ENCODE measurements around the gene UST. TPM values are rescaled to one million over a fixed set of nuclear protein-coding genes. Genes with fewer than 3 reads are reported as not detected.
"Not testable (repeated sequence)": the region's sequence is repeated elsewhere in the genome, so short reads cannot be mapped to it uniquely, and the experiment has no call there.

UST gene
- total RNA-seq, 1 donor from 2014 or later: 5.2 TPM

- Histone ChIP-seq H3K27me3 (ENCODE audit: control insufficient read depth, insufficient read depth, low read length) (no peaks in the 10 kb centered on the region), H3K4me3 (ENCODE audit: low read depth, low read length) (no peak overlapping the region), H3K36me3 (ENCODE audit: control insufficient read depth, insufficient read depth, low read length) (no peaks in the 10 kb centered on the region)
- TF ChIP-seq, protein P1, sequence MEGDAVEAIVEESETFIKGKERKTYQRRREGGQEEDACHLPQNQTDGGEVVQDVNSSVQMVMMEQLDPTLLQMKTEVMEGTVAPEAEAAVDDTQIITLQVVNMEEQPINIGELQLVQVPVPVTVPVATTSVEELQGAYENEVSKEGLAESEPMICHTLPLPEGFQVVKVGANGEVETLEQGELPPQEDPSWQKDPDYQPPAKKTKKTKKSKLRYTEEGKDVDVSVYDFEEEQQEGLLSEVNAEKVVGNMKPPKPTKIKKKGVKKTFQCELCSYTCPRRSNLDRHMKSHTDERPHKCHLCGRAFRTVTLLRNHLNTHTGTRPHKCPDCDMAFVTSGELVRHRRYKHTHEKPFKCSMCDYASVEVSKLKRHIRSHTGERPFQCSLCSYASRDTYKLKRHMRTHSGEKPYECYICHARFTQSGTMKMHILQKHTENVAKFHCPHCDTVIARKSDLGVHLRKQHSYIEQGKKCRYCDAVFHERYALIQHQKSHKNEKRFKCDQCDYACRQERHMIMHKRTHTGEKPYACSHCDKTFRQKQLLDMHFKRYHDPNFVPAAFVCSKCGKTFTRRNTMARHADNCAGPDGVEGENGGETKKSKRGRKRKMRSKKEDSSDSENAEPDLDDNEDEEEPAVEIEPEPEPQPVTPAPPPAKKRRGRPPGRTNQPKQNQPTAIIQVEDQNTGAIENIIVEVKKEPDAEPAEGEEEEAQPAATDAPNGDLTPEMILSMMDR (IDR thresholded peaks at IDR 0.05; ENCODE audit: insufficient read depth, low read length, poor library complexity, severe bottlenecking): no peak
- DNase-seq (ENCODE audit: low read depth): no peak
Observed at GRCh38 chr6:148761527-148762011, 14.7 kb downstream of the UST start.

GRCh38 chr6:148762231-148762630, 15.4 kb downstream of the UST start:
- Histone ChIP-seq H3K36me3 (ENCODE audit: control insufficient read depth, insufficient read depth, low read length) (no peaks in the 10 kb centered on the region), H3K27me3 (ENCODE audit: control insufficient read depth, insufficient read depth, low read length) (no peaks in the 10 kb centered on the region), H3K4me3 (ENCODE audit: low read depth, low read length) (no peak overlapping the region)
- TF ChIP-seq, protein P1 (IDR thresholded peaks at IDR 0.05; ENCODE audit: insufficient read depth, low read length, poor library complexity, severe bottlenecking): no peak
- DNase-seq (ENCODE audit: low read depth): no peak

GRCh38 chr6:148764259-148765020, 17.6 kb downstream of the UST start:
- H3K4me3 ChIP-seq (ENCODE audit: low read depth, low read length); H3K36me3 ChIP-seq (ENCODE audit: control insufficient read depth, insufficient read depth, low read length); H3K27me3 ChIP-seq (ENCODE audit: control insufficient read depth, insufficient read depth, low read length); DNase-seq (ENCODE audit: low read depth): not testable (repeated sequence)

DNA sequence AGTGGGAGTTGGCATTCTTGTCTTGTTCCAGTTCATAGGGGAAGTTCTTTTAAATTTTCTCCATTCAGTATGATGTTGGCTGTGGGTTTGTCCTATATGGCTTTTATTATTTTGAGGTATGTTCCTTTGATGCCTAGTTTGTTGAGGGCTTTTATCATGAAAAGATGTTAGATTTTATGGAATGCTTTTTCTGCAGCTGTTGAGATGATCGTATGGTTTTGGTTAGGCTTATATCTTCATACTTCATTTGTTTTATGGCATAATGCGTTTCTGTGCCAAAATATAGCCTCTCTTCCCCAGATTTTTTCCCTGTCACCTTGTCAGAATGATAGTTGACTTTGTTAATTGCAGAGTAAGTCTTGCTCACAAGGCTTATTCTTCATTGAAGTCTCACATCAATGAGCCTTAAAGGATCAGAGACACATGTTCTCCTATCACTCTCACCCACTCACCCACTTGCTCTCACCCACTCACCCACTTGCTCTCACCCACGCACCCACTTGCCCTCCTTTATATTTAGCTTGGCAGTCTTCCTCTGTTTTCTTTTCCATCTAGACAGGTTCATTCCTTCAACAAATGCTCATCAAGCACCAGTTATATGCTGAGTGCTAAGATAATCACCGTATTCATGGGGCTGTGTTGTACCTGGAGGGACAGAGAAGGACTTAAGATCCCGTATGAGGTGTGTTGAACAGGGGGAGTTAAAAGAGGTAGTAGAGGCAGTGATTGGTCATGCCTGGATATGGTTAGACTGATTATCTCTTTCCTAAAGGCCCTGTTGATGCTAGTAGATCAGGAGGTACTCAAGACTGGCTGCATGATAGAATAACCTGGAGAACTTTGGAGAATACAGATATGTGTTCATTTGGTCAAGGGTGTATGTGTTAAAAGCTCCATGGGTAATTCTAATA, 19.3 kb downstream of the UST start:
- TF ChIP-seq, protein P1 (IDR thresholded peaks at IDR 0.05; ENCODE audit: insufficient read depth, low read length, poor library complexity, severe bottlenecking): no peak
- Histone ChIP-seq H3K27me3 (ENCODE audit: control insufficient read depth, insufficient read depth, low read length) (no peaks in the 10 kb centered on the region), H3K4me3 (ENCODE audit: low read depth, low read length) (no peak overlapping the region), H3K36me3 (ENCODE audit: control insufficient read depth, insufficient read depth, low read length) (no peaks in the 10 kb centered on the region)
- no peak for DNase-seq (ENCODE audit: low read depth)

DNA sequence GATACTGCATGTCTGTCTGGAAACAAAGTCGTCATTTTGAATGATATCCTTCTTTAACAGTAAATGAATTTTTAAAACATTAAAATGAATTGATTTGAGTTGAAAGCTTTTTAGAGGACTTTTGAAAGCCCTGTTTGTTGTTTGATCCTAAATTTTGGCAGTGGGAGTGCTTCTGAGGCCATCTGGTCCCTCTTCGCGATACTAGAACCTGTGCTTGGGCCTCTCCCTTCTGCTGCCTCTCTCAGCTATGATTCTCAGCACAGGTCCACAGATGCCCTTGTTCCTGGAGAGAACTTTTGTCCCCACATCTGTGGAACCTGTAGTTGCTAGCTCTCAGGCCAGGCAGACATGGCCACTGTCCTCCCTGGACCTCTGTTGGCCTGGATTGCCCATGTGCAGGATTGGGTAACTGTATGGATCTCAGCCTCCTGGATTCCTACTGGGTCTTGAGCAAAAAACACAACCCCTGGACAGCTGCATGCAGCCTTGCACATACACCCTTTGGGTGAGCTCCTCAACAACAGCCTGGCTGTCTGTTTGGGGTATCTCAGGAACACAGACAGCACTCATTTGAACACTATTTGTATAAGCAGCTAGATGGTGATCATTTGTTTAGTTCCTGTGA, 21.9 kb downstream of the UST start:
- TF ChIP-seq, protein P1 (IDR thresholded peaks at IDR 0.05; ENCODE audit: insufficient read depth, low read length, poor library complexity, severe bottlenecking): no peak
- Histone ChIP-seq H3K4me3 (ENCODE audit: low read depth, low read length) (no peak overlapping the region), H3K27me3 (ENCODE audit: control insufficient read depth, insufficient read depth, low read length) (no peaks in the 10 kb centered on the region), H3K36me3 (ENCODE audit: control insufficient read depth, insufficient read depth, low read length) (no peaks in the 10 kb centered on the region)
- DNase-seq (ENCODE audit: low read depth): no peak
